NCI-H524 (cell line): ENCODE data around the gene KCNMA1.
"Not testable (repeated sequence)": the region's sequence is repeated elsewhere in the genome, so short reads cannot be mapped to it uniquely, and the experiment has no call there.

Experiments used
- DNase-seq, 2 experiments: peaks; one replicate each; lab custom pipeline; 2025; lab: John Stamatoyannopoulos, UW

KCNMA1 gene

DNA sequence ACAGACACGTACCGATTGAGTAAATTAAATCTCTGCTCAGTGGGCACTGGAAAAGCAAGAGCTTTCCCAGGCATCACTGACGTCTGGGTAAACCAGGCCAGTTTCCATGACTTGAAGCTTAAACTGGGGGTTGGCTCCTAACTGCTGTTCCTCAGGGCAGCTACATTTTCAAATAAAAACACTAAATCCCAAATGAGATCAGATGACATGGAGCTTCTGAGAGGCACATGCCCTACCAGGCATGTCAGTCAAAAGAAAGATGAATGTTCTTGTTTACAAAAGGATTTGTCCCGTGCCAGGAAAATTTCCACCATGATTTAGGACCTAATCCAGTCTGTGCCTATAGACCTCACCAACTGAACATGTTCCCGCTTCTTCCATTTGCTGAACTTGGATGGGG, 220.2 kb downstream of the KCNMA1 start:
- DNase-seq, result no peak

DNA sequence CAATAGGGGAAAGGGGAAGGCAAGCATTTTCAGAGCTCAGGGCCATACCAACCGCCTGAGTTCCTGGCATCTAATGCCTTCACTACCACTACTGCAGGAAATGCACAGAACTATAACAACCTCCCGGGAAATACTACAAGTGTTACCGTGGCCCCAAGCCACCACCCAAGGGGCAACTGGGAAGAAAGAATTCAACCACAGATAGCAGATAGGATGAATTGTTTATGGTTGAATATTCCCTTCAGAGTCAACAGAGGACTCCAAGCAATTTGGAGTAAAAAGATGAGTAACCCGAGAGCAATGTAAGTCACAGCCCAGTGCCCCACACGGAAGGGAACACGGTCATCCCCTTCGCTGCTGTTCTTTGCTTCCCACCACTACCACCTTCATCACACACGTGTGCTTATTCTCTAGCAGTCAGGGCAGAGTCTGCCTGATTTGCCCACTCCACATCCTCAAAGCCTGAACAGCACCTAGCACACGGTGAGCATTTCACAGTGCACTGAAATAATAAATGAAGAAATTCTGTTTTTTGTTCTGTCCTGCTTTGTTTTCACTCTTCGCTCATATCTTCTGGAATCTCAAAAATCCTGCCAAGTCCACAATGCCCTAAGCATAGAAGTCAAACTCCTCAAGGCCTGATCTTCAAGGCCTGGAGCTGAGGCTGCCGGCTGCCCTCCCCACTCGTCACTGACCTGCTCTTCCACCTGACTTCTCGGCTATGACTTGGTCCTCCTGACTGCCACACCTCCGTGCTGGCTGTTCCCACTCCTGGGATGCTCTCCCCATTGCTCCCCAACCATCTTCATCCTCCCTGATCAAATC, 221.1 kb downstream of the KCNMA1 start:
- DNase-seq, result no peak

GRCh38 chr10:77415313-77415960, 222.2 kb downstream of the KCNMA1 start:
- DNase-seq, result no peak

DNA sequence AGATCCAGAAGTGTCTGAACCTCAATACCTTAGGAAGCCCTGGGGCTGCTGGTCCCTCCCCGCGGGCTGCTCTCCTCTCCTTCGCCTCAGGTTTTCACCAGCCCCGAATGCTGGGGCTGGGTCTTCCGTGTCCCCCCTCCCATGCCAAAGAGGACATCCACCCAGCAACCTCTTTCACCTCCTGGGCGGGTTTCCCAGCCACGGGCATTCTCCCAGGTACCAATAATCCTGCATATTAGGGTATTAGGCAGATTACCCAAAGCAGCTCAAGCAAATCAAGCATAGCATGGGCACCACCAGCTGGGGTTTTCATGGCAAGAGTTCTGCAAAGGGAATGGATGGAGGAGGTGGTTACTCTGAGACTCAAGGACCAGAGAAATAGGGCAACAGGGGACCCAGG, 224.4 kb downstream of the KCNMA1 start:
- DNase-seq, result peak in 1 of 2 experiments; percentile 51

GRCh38 chr10:77412573-77413133, 225.0 kb downstream of the KCNMA1 start:
- DNase-seq, result not testable (repeated sequence)

GRCh38 chr10:77411805-77412204, 225.8 kb downstream of the KCNMA1 start:
- DNase-seq, result no peak

- DNase-seq, result no peak
Observed at GRCh38 chr10:77410523-77410922, 227.1 kb downstream of the KCNMA1 start.

DNA sequence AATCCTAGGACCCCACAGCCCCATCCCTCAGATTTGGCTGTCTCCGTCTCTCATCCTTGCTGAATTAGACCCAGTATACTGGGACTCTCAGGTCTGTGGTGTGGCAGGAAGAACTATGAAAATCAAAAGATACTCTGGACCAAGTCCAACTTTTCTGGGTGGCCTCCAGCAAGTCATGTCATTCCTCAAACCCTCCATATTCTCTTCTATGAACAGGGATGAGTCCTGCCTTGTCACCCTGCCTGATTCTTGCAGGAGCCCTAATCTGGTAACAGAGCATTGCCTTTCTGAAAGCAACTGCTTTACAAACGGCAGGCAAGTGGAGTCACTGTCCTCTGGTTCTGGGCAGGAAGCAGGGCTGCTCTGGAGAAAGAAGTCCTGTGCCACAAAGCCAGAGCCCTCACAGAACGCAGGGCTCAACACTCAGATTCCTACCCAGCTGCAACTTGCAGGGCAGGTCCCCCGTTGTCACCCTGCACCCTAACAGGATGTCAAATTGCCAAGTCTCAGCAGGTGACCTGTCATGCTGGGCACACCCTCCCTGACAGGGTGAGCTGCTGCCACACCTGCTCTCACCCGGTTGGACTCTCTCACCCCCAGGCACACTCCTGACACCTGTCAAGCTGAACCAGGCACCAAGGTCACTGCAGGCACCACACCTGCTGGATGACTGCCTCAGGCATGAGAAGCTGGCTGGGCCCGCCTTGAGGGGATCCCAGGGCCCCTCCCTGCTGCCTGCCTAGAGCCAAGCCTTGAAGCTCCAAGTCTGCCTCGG, 227.7 kb downstream of the KCNMA1 start:
- no peak for DNase-seq

DNA sequence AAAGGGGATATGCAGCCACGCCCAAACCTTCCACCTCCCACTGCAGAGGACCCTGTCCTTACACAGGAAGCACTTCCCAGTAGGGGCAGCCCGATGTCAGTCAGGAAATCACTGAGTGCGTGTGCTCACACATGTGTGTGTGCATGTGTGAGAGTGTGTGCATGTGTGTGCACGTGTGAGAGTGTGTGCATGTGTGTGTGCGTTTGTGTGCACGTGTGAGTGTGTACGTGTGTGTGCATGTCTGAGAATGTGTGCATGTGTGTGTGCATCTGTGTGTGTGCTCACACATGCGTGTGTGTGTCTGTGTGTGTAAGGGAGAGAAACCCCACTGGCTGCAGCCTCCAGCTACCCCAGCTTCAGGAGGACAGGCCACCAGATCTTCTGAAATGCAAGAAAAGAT, 229.3 kb downstream of the KCNMA1 start:
- DNase-seq, result no peak

- DNase-seq, result no peak
Observed at GRCh38 chr10:77406764-77407430, 230.7 kb downstream of the KCNMA1 start.

DNA sequence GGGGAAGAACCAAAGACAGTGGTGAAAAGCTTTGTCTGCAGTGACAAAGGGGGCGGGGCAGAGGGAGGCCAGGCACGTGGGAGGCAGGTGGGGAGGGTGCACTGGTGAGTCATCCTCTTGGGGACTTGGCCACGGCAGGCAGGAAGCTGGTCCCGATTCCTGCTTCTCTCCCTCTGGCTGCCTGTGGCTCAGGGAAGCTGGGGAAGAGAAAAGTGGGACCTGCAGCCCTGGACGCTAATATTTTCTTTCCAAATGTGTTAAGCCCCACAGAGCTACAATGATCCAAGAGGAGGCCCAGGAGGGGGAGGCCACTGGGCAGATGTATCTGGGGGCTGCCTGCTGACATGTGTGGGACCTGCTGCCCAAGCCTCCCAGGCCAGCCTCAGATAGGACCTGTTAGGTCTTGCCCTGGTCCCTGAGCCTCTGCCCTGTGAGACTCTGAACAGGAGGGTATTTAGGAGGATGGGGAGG, 231.8 kb downstream of the KCNMA1 start:
- peak in 1 of 2 experiments; percentile 31 for DNase-seq

- no peak for DNase-seq
Observed at GRCh38 chr10:77404810-77405209, 232.8 kb downstream of the KCNMA1 start.

DNA sequence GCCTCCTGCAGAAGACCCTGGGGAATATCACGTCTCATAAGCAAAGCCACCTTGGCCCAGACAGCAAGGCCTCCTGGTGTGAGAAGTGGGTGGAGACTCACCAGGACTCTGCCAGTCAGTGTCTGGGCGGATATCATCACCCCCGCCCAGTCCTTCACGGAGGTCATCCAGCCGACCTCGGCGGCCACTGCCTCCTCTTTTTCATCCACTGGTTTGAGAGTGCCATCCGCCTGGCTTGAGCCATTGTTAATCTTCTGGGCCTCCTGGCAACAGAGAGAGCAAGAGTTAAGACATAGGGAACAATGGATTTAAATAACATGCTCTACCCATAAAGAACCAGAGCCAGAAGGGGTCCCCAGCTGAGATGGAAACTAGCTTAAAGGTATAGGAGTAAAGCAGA, 233.8 kb downstream of the KCNMA1 start:
- no peak for DNase-seq

DNA sequence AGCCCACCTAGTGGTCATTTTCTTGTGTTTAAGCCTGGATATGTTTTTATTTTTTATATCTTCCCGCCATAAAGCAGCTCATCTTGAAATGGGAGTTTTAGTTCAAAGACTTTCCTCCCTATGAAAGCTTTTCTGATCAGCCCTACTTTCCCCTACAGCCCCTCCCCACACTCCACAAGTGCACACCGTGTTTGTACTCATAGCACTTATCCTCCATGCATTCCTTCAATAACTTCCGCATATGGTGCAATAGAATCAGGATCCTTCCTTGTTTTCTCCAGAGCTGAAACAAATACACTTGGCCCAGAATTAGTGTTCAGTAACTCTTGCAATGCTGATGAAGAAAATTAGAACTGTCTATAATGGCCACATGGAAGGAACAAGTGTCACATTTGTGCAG, 235.9 kb downstream of the KCNMA1 start:
- no peak for DNase-seq

DNA sequence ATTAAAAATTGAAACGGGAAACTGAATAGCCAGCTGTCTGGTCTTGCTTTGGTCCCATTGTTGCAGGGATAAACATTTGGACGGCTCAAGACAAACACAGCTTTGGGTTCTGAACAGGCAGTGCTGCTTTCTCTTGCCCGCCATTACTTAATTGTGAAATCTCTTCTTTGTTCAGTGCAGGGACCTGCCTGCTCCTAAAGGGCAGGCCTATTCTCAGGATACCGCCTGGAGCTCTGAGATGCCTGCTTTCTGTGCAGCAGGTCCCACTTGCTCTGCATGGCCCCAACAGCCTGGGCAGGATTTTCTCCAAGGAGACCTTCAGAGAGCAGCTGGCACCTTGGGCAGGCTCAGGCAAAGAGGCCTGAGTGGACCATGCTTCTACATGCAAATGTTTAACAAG, 237.6 kb downstream of the KCNMA1 start:
- DNase-seq, result peak in 1 of 2 experiments; percentile 65

- DNase-seq, result no peak
Observed at GRCh38 chr10:77398986-77399755, 238.4 kb downstream of the KCNMA1 start.

- no peak for DNase-seq
Observed at GRCh38 chr10:77398558-77398957, 239.1 kb downstream of the KCNMA1 start.

- DNase-seq, result no peak
Observed at GRCh38 chr10:77397103-77397502, 240.5 kb downstream of the KCNMA1 start.

DNA sequence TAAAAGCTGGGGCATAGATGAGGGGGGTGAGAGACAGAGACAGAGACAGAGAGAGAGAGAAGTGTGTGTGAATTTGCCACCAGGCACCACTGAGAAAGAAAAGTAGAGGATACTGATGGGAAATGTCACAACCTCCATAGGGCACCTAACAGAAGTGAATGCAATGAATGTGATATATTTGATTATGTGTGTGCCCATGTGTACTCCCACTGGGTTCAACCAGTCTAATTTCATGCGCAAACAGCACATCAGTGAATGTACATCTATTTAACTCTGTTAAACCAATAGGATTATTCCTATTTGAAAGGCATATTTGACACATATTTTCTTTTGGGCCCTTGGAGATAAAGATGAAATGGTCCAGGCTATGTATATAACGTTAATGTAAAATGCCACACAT, 241.3 kb downstream of the KCNMA1 start:
- no peak for DNase-seq

DNA sequence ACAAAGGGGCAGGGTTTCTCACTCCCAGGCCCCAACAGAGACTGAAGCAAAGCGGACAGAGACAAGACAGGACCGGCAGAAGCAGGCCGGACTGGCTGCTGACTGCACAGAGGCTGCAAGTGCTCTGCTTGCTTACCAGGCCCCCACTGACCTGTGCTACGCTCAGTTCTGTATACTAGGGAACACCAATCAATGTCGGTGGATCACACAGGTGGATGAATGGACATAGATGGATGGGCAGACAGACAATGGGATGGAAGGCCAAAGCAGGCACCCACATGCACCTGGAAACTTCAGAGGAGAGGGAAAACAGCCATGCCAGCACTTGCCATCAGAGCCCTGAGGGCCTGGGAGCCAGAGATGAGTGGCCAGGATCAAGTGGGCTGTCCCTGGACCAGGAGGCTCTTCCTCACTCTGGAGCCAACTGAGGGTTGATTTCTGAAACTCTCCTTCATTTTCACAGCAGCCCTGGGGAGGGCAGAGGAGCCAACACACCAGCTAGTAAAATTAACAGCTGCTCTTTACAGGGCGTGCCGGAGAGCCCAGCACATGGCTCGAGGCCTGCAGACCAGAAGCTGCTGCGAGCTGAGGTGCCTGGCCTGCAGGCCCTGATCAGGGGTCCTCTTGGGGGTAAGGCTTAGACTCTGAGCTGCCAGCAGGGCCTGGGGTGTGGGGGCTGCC, 243.6 kb downstream of the KCNMA1 start:
- DNase-seq, result no peak
